H1 (cell line): Measurements from ENCODE around the gene FAM107A. TPM values are rescaled to one million over a fixed set of nuclear protein-coding genes. Genes with fewer than 3 reads are reported as not detected.

Experiments
- CTCF ChIA-PET: fragments of 300-600 bp; sonication (Branson Sonifier 250); formaldehyde crosslinking; loops from one replicate; lab custom pipeline; 2021; ENCODE audit not compliant: partially characterized antibody; lab: Charles Lee
- POLR2A ChIA-PET: fragments of 300-600 bp; sonication (Branson Sonifier 250); formaldehyde crosslinking; loops from one replicate; lab custom pipeline; 2021; ENCODE audit warnings: inconsistent platforms; ENCODE audit not compliant: partially characterized antibody; lab: Charles Lee
- DNase-seq, 2 experiments: peaks; one replicate each; pipeline versions ENCODE4 v3.0.0 to v3.0.0-alpha.2; 2010 to 2022; ENCODE audit warnings: low spot score in 2 of 2, low read depth in 1 of 2, mixed read lengths in 1 of 2
- FAIRE-seq: peaks from 2 replicates; lab custom pipeline; 2011; peaks lifted over from hg19 to GRCh38; lab: Jason Lieb, UNC
- H2AFZ ChIP-seq: 2 replicates; pipeline ENCODE4 v1.8.1; 2012; ENCODE audit warnings: low read length, inconsistent platforms
- H2AK5ac ChIP-seq: 2 replicates; pipeline ENCODE4 v1.6.1; 2013; ENCODE audit warnings: low read depth, low read length
- H2BK120ac ChIP-seq: replicated peaks from 2 replicates; pipeline ENCODE3; 2013; ENCODE audit warnings: low read depth, low read length, inconsistent platforms
- H2BK12ac ChIP-seq: 2 replicates; pipeline ENCODE4 v1.6.1; 2013; ENCODE audit warnings: low read depth, low read length
- H2BK15ac ChIP-seq: 2 replicates; pipeline ENCODE4 v1.6.1; 2013; ENCODE audit warnings: low read length
- H2BK20ac ChIP-seq: 2 replicates; pipeline ENCODE4 v1.6.1; 2013; ENCODE audit warnings: low read length
- H2BK5ac ChIP-seq: 2 replicates; pipeline ENCODE4 v1.6.1; 2013; ENCODE audit warnings: low read depth, low read length
- H3K14ac ChIP-seq: 2 replicates; pipeline ENCODE4 v1.6.1; 2013; ENCODE audit warnings: inconsistent platforms; ENCODE audit not compliant: insufficient read length
- H3K18ac ChIP-seq: 2 replicates; pipeline ENCODE4 v1.6.1; 2013; ENCODE audit warnings: low read length; ENCODE audit errors: extremely low read depth
- H3K23ac ChIP-seq: 2 replicates; pipeline ENCODE4 v1.6.1; 2013; ENCODE audit warnings: inconsistent platforms; ENCODE audit not compliant: insufficient read length
- H3K23me2 ChIP-seq: 2 replicates; pipeline ENCODE4 v1.6.1; 2013; ENCODE audit warnings: low read depth, low read length
- H3K27ac ChIP-seq: 2 replicates; pipeline ENCODE4 v1.6.1; 2011; ENCODE audit warnings: low read depth, low read length, inconsistent platforms
- H3K27me3 ChIP-seq, 4 experiments: replicated peaks in 1 of 4; 1 replicate in 1 of 4; 2 replicates in 3 of 4; pipeline versions ENCODE4 v1.6.1 to v1.8.1; 2011 to 2013; ENCODE audit warnings: low read length in 3 of 4, mild to moderate bottlenecking in 3 of 4, inconsistent platforms in 2 of 4, mixed read lengths in 2 of 4, moderate library complexity in 1 of 4; ENCODE audit not compliant: control insufficient read depth in 3 of 4, insufficient read depth in 3 of 4; ENCODE audit errors: extremely low read depth in 1 of 4
- H3K36me3 ChIP-seq, 4 experiments: 2 replicates each; pipeline versions ENCODE4 v1.6.1 to v1.8.1; 2011 to 2013; ENCODE audit warnings: mild to moderate bottlenecking in 4 of 4, low read length in 3 of 4, moderate library complexity in 2 of 4, control low read depth in 1 of 4, inconsistent platforms in 1 of 4; ENCODE audit not compliant: insufficient read depth in 4 of 4, control insufficient read depth in 2 of 4
- H3K4ac ChIP-seq: replicated peaks from 2 replicates; pipeline ENCODE3; 2013; ENCODE audit warnings: low read length, low read depth, mixed read lengths, inconsistent platforms; ENCODE audit not compliant: insufficient read length
- H3K4me1 ChIP-seq, 4 experiments: replicated peaks in 1 of 4; 1 replicate in 1 of 4; 2 replicates in 3 of 4; pipeline versions ENCODE4 v1.6.1 to v1.8.1; 2011 to 2013; ENCODE audit warnings: low read length in 3 of 4, inconsistent platforms in 2 of 4, mixed read lengths in 1 of 4; ENCODE audit not compliant: insufficient read depth in 4 of 4, control insufficient read depth in 3 of 4
- H3K4me2 ChIP-seq, 2 experiments: 2 replicates each; pipeline versions ENCODE4 v1.6.1 to v1.8.1; 2011 to 2013; ENCODE audit warnings: low read depth in 2 of 2, low read length in 2 of 2, control low read depth in 1 of 2, inconsistent platforms in 1 of 2, mild to moderate bottlenecking in 1 of 2; ENCODE audit not compliant: insufficient read depth in 1 of 2
- H3K4me3 ChIP-seq, 4 experiments: fragments of 200-600, 300-600 bp in 1 of 4; sonication (generic), shearing (Covaris generic), sonication (Bioruptor Twin) in 1 of 4; 2 replicates each; pipeline versions ENCODE4 v1.5.1 to v1.8.1; 2011 to 2016; ENCODE audit warnings: low read length in 4 of 4, low read depth in 3 of 4, control low read depth in 2 of 4, inconsistent platforms in 2 of 4, mild to moderate bottlenecking in 2 of 4, mixed read lengths in 1 of 4, moderate library complexity in 1 of 4; ENCODE audit not compliant: insufficient read depth in 2 of 4; ENCODE audit errors: extremely low read depth in 1 of 4
- H3K56ac ChIP-seq: replicated peaks from 2 replicates; pipeline ENCODE3; 2013; ENCODE audit warnings: low read depth, mild to moderate bottlenecking, mixed read lengths, low read length, inconsistent platforms; ENCODE audit not compliant: insufficient read length
- H3K79me1 ChIP-seq: 2 replicates; pipeline ENCODE4 v1.6.1; 2013; ENCODE audit warnings: low read depth, low read length, control low read depth
- H3K79me2 ChIP-seq, 2 experiments: 2 replicates each; pipeline versions ENCODE4 v1.6.1 to v1.8.1; 2012 to 2013; ENCODE audit warnings: low read length in 2 of 2, mild to moderate bottlenecking in 2 of 2, inconsistent platforms in 1 of 2; ENCODE audit not compliant: insufficient read depth in 2 of 2, control insufficient read depth in 1 of 2
- H3K9ac ChIP-seq, 4 experiments: replicated peaks in 1 of 4; 1 replicate in 1 of 4; 2 replicates in 3 of 4; pipeline versions ENCODE4 v1.6.1 to v1.8.1; 2011 to 2013; ENCODE audit warnings: low read depth in 3 of 4, low read length in 3 of 4, control low read depth in 2 of 4, mild to moderate bottlenecking in 2 of 4, moderate library complexity in 2 of 4, inconsistent platforms in 1 of 4; ENCODE audit errors: extremely low read depth in 1 of 4
- H3K9me3 ChIP-seq, 2 experiments: 2 replicates each; pipeline versions ENCODE4 v1.6.1 to v1.8.1; 2012 to 2013; ENCODE audit warnings: mild to moderate bottlenecking in 2 of 2, moderate library complexity in 2 of 2, control low read depth in 1 of 2, inconsistent platforms in 1 of 2, low read depth in 1 of 2, low read length in 1 of 2, mixed read lengths in 1 of 2; ENCODE audit not compliant: insufficient read depth in 2 of 2
- H4K20me1 ChIP-seq, 2 experiments: replicated peaks in 1 of 2; 2 replicates each; pipeline versions ENCODE3 to v1.8.1; 2011 to 2013; ENCODE audit warnings: inconsistent platforms in 2 of 2, low read length in 2 of 2, mild to moderate bottlenecking in 1 of 2; ENCODE audit not compliant: insufficient read depth in 2 of 2, control insufficient read depth in 1 of 2
- H4K5ac ChIP-seq: 2 replicates; pipeline ENCODE4 v1.6.1; 2013; ENCODE audit warnings: low read length, low read depth, mixed read lengths, inconsistent platforms; ENCODE audit not compliant: insufficient read length
- H4K8ac ChIP-seq: 2 replicates; pipeline ENCODE4 v1.8.0; 2013; ENCODE audit warnings: mild to moderate bottlenecking, moderate library complexity, low read length, inconsistent platforms; ENCODE audit not compliant: insufficient read depth; ENCODE audit errors: extremely low read depth
- H4K91ac ChIP-seq: replicated peaks from 2 replicates; pipeline ENCODE3; 2013; ENCODE audit warnings: low read length, mixed read lengths, inconsistent platforms; ENCODE audit not compliant: insufficient read length
- CBX8 ChIP-seq: fragments of 300-800, 300-1000 bp; sonication (generic); IDR thresholded peaks from 2 replicates; pipeline ENCODE4 v1.7.1; 2016; ENCODE audit warnings: low read depth, low read length, borderline replicate concordance
- E2F6 ChIP-seq: IDR thresholded peaks from 2 replicates; pipeline ENCODE4 v1.6.1; 2012; ENCODE audit warnings: inconsistent platforms
- EP300 ChIP-seq, 2 experiments: IDR thresholded peaks; 1 replicate in 1 of 2; 2 replicates in 1 of 2; pipeline ENCODE4 v1.6.1; 2011 to 2012; ENCODE audit warnings: low read depth in 2 of 2, low read length in 2 of 2, mild to moderate bottlenecking in 2 of 2, borderline replicate concordance in 1 of 2, inconsistent platforms in 1 of 2, moderate library complexity in 1 of 2
- EZH2 ChIP-seq: fragments of 200-600 bp; sonication (generic); IDR thresholded peaks from 2 replicates; pipeline ENCODE4 v1.7.1; 2012; ENCODE audit warnings: low read depth, mild to moderate bottlenecking, moderate library complexity, low read length, inconsistent platforms; ENCODE audit not compliant: severe bottlenecking
- JUN ChIP-seq: IDR thresholded peaks from 2 replicates; pipeline ENCODE4 v1.6.1; 2011; ENCODE audit warnings: low read depth, mild to moderate bottlenecking, improper control_type of control experiment, low read length
- RBBP5 ChIP-seq: IDR thresholded peaks from 2 replicates; pipeline ENCODE4 v1.7.1; 2012; ENCODE audit warnings: low read depth, mild to moderate bottlenecking, inconsistent platforms, low read length, moderate library complexity, borderline replicate concordance
- SIN3A ChIP-seq, 2 experiments: IDR thresholded peaks in 1 of 2; conservative IDR thresholded peaks in 1 of 2; 2 replicates each; pipeline ENCODE4 v1.6.1; 2011 to 2012; ENCODE audit warnings: low read length in 2 of 2, improper control_type of control experiment in 1 of 2, low read depth in 1 of 2, mild to moderate bottlenecking in 1 of 2
- SIX5 ChIP-seq: IDR thresholded peaks from 2 replicates; pipeline ENCODE4 v1.6.1; 2011; ENCODE audit warnings: mild to moderate bottlenecking, low read depth, low read length
- SRF ChIP-seq: IDR thresholded peaks from 2 replicates; pipeline ENCODE4 v1.6.1; 2011; ENCODE audit warnings: mild to moderate bottlenecking, low read depth, low read length, moderate library complexity
- TAF7 ChIP-seq: optimal IDR thresholded peaks from 2 replicates; pipeline ENCODE3; 2011; ENCODE audit warnings: low read depth, mild to moderate bottlenecking, inconsistent platforms, low read length, moderate library complexity, borderline replicate concordance
- TCF12 ChIP-seq: IDR thresholded peaks from 2 replicates; pipeline ENCODE4 v1.6.1; 2011; ENCODE audit warnings: low read depth, mild to moderate bottlenecking, low read length
- TEAD4 ChIP-seq: IDR thresholded peaks from 2 replicates; pipeline ENCODE4 v1.6.1; 2012; ENCODE audit warnings: low read depth, low read length, inconsistent platforms, mixed read lengths
- WGBS, 2 experiments: shearing (Covaris generic) in 1 of 2; methylation state at CpG; one replicate each; pipeline versions ENCODE4 v1.1.6 to v1.1.7; 2013 to 2015; ENCODE audit warnings: low lambda C conversion rate in 2 of 2, mixed read lengths in 2 of 2, inconsistent platforms in 1 of 2, low coverage in 1 of 2, missing lambda C conversion rate in 1 of 2; ENCODE audit not compliant: insufficient replicate concordance in 2 of 2, insufficient coverage in 1 of 2, insufficient read length in 1 of 2; ENCODE audit errors: extremely low coverage in 1 of 2, missing lambda C conversion rate in 1 of 2; 5-methylcytosine and 5-hydroxymethylcytosine counted together
- polyA plus RNA-seq, 7 experiments: library from polyadenylated mRNA; depleted of rRNA in 3 of 7; stranded (reverse) in 5 of 7; unstranded in 2 of 7; fragments of >200 nt in 5 of 7; fragments of 200-250 nt in 2 of 7; gene quantifications; 1 replicate in 5 of 7; 2 replicates in 1 of 7; 4 replicates in 1 of 7; pipeline versions ENCODE4 v1.2.1 to v1.2.3, GENCODE V29; 2011 to 2013; ENCODE audit warnings: missing spikeins in 2 of 7, mixed read lengths in 2 of 7
- total RNA-seq: library from RNA; stranded (reverse); fragmentation: NEBNext Ultra II Directional; extraction: Animal tissue kit (Norgen Biotek cat#: 25700); gene quantifications from 2 replicates; pipeline ENCODE4 v1.2.1, GENCODE V29; 2021

FAM107A gene
- total and polyA plus RNA-seq, 2 of the 8 experiments (the other 6 are each of a cell fraction or from before 2014, with no cell fraction given) = 0.51 to 0.65 TPM

- CTCF ChIA-PET = interaction anchor here (0.6 to 40.0 kb wide), 3 partner anchors 20 to 822 kb away, joined by 3 to 994 read pairs (median 201); partner anchors contain the start of gene FAM107A
- 86% methylated on average over 4 of the region's 4 CpGs; no CpG with 5 or more reads in 1 of the 2 experiments for WGBS, 2 experiments
- H3K4me1 ChIP-seq = peaks cover 9 to 26% (median 18%) of the 10 kb centered on the region in 4 experiments
- TF ChIP-seq TEAD4 = no peak
- TF ChIP-seq EP300 (IDR thresholded peaks at IDR 0.05; ENCODE audit: borderline replicate concordance in 1 of 2, low read depth in 2 of 2, low read length in 2 of 2) = no peak
- no peak for TF ChIP-seq EZH2
- no peak for TF ChIP-seq SIN3A (conservative IDR thresholded peaks at IDR 0.05 in 1 of 2, IDR thresholded peaks at IDR 0.05 in 1 of 2; ENCODE audit: low read depth in 1 of 2, low read length in 2 of 2)
- TF ChIP-seq E2F6 = no peak
- TF ChIP-seq TCF12 = no peak
- no peak for TF ChIP-seq JUN
- no peak for TF ChIP-seq TAF7
- no peak for TF ChIP-seq RBBP5
- TF ChIP-seq SRF = no peak
- no peak for TF ChIP-seq CBX8
- TF ChIP-seq SIX5 = no peak
Measured at GRCh38 chr3:58562498-58562897, 14.7 kb downstream of the FAM107A start.

More at GRCh38 chr3:58562498-58562897, 14.7 kb downstream of the FAM107A start:
- no peak overlapping the region for H3K4me3 ChIP-seq
- FAIRE-seq (no peak), DNase-seq (no peak)
- H3K4ac ChIP-seq = no peak overlapping the region
- H2BK12ac ChIP-seq = peak overlapping the region; percentile 82
- H3K23me2 ChIP-seq = no peaks in the 10 kb centered on the region; the same call in 1 of the 2 replicates
- H3K36me3 ChIP-seq = no peaks in the 10 kb centered on the region
- H3K9ac ChIP-seq = no peak overlapping the region
- H3K79me1 ChIP-seq = no peaks in the 10 kb centered on the region
- peak overlapping the region; percentile 71 for H4K8ac ChIP-seq
- no peak overlapping the region for H3K27ac ChIP-seq
- no peak overlapping the region for H3K56ac ChIP-seq
- peak overlapping the region; percentile 52 for H2BK120ac ChIP-seq
- no peak overlapping the region for H4K91ac ChIP-seq
- no peaks in the 10 kb centered on the region for H4K20me1 ChIP-seq
- no peak overlapping the region for H3K14ac ChIP-seq
- H3K4me2 ChIP-seq = no peak overlapping the region
- peaks cover 0 to 2% (median 0%) of the 10 kb centered on the region in 4 experiments; a peak in 2 of 7 replicates for H3K27me3 ChIP-seq
- H2AFZ ChIP-seq = no peak overlapping the region
- H4K5ac ChIP-seq = no peak overlapping the region
- H3K9me3 ChIP-seq = no peaks in the 10 kb centered on the region
- no peaks in the 10 kb centered on the region for H3K79me2 ChIP-seq
- H3K23ac ChIP-seq = no peak overlapping the region
- H2AK5ac ChIP-seq = peak overlapping the region; percentile 75; the same call in 1 of the 2 replicates
- peak overlapping the region; percentile 15; the same call in 1 of the 2 replicates for H3K18ac ChIP-seq
- H2BK20ac ChIP-seq = peak overlapping the region; percentile 98; the same call in 1 of the 2 replicates
- H2BK5ac ChIP-seq = peak overlapping the region; percentile 22; the same call in 1 of the 2 replicates
- 0 out of 2 replicates have a peak overlapping the region, but pooled peaks have one; percentile 88 for H2BK15ac ChIP-seq
- POLR2A ChIA-PET = no interaction called here
